Adrenal gland (tissue), 5 donors: Measurements from ENCODE around the gene RSPO4.

ENCODE experiments used
- POLR2A ChIP-seq, 2 donors: fragments of 450-650 bp; IDR thresholded peaks; one replicate each; pipeline ENCODE4 v1.6.1; 2017; ENCODE audit warnings: antibody characterized with exemption in 2 of 2, mild to moderate bottlenecking in 2 of 2, moderate library complexity in 1 of 2
- TF ChIP-seq, protein P1 (sequence below), 6 experiments: fragments of 450-650 bp in 4 of 6; fragments of 200-600 bp in 2 of 6; sonication (generic) in 1 of 6; IDR thresholded peaks; 1 replicate in 5 of 6; 2 replicates in 1 of 6; pipeline versions ENCODE4 v1.5.1 to v1.8.0; 2016 to 2021; ENCODE audit warnings: antibody characterized with exemption in 6 of 6, mild to moderate bottlenecking in 2 of 6, moderate library complexity in 1 of 6
- donor health status: DM: no; HTN: no; CAD: no.

DNA sequence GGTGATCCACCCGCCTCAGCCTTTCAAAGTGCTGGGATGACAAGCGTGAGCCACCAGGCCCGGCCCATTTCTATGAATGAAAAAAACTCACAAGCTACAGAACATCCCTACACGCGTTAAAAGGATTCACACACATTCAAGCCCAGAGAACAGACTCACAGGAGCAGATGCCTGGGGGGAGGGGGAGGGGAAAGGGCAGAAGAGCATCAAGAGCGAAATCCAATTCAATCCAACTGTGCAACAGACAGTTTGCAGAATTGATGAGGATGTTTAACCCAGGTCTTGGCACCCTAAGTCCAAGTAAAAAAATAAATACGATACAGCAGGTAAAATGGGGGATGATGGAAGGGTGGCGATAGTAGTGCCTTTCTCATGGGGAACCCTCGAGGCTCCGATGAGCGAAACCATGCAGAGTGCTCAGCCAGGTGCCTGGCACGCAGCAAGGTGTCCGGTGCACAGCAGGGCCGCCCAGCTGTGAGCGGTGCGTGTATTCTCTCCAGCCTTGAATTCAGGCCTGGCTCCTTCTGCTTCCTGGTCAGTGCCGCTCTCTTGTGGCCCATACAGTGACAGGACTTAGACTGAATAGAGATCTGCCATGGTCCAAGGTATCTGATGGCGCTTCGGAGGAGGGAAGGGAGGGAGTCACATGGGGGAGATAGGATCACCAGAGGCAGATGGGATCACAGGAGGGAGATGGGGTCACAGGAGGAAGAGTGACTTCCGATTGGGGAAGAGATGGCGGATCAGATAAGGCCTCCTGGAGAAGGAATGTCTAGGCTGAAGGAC lies 50.5 kb downstream of the RSPO4 start:
- TF ChIP-seq, protein P1, sequence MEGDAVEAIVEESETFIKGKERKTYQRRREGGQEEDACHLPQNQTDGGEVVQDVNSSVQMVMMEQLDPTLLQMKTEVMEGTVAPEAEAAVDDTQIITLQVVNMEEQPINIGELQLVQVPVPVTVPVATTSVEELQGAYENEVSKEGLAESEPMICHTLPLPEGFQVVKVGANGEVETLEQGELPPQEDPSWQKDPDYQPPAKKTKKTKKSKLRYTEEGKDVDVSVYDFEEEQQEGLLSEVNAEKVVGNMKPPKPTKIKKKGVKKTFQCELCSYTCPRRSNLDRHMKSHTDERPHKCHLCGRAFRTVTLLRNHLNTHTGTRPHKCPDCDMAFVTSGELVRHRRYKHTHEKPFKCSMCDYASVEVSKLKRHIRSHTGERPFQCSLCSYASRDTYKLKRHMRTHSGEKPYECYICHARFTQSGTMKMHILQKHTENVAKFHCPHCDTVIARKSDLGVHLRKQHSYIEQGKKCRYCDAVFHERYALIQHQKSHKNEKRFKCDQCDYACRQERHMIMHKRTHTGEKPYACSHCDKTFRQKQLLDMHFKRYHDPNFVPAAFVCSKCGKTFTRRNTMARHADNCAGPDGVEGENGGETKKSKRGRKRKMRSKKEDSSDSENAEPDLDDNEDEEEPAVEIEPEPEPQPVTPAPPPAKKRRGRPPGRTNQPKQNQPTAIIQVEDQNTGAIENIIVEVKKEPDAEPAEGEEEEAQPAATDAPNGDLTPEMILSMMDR (IDR thresholded peaks at IDR 0.05): no peak
- TF ChIP-seq POLR2A (IDR thresholded peaks at IDR 0.05): no peak
